Vagina (tissue), 2 donors: ENCODE measurements around the gene COL6A5. TPM values are rescaled to one million over a fixed set of nuclear protein-coding genes. Genes with fewer than 3 reads are reported as not detected.

Source experiments
- DNase-seq, 2 donors: peaks; one replicate each; pipeline ENCODE4 v3.0.0-alpha.2; 2017; ENCODE audit errors: extremely low spot score in 2 of 2
- H3K27ac ChIP-seq: fragments of 200-600 bp; sonication (generic); one replicate; pipeline ENCODE4 v1.5.1; 2019
- H3K27me3 ChIP-seq: fragments of 200-600 bp; sonication (generic); one replicate; pipeline ENCODE4 v1.5.1; 2019
- H3K36me3 ChIP-seq, 2 donors: fragments of 200-600 bp; sonication (generic); one replicate each; pipeline ENCODE4 v1.5.1; 2017 to 2019
- H3K4me1 ChIP-seq: fragments of 200-600 bp; sonication (generic); one replicate; pipeline ENCODE4 v1.5.1; 2019
- H3K4me3 ChIP-seq, 2 donors: fragments of 200-600 bp; sonication (generic); 1 replicate in 1 of 2; 2 replicates in 1 of 2; pipeline ENCODE4 v1.5.1; 2016 to 2019
- H3K9me3 ChIP-seq: fragments of 200-600 bp; sonication (generic); one replicate; pipeline ENCODE4 v1.5.1; 2019
- CTCF ChIP-seq, 3 experiments: fragments of 450-650 bp in 2 of 3; fragments of 200-600 bp in 1 of 3; sonication (generic) in 1 of 3; IDR thresholded peaks; one replicate each; pipeline ENCODE4 v1.5.1; 2017 to 2019; ENCODE audit warnings: antibody characterized with exemption in 3 of 3, mild to moderate bottlenecking in 2 of 3, moderate library complexity in 2 of 3
- POLR2A ChIP-seq, 2 donors: fragments of 450-650 bp; IDR thresholded peaks; one replicate each; pipeline ENCODE4 v1.6.1; 2017; ENCODE audit warnings: antibody characterized with exemption in 2 of 2, mild to moderate bottlenecking in 2 of 2, moderate library complexity in 2 of 2
- POLR2AphosphoS5 ChIP-seq, 2 donors: sonication (generic); formaldehyde crosslinking; IDR thresholded peaks; one replicate each; pipeline ENCODE4 v1.9.0; 2017; ENCODE audit warnings: antibody characterized with exemption in 2 of 2, mild to moderate bottlenecking in 2 of 2, low read depth in 1 of 2; ENCODE audit not compliant: insufficient read depth in 1 of 2
- intact Hi-C: fragments of 100-400 bp; cut with DNase I; formaldehyde crosslinking; loops from one replicate; pipeline ENCODE4 v1.15.1; 2023
- total RNA-seq: library from RNA; depleted of rRNA; stranded (reverse); fragments of >200 nt; gene quantifications from one replicate; pipeline ENCODE4 v1.2.3, GENCODE V29; 2016

COL6A5 gene
- total RNA-seq, 1 donor from 2014 or later = not detected

- TF ChIP-seq POLR2AphosphoS5 (IDR thresholded peaks at IDR 0.05; ENCODE audit: insufficient read depth in 1 of 2, low read depth in 1 of 2) = no peak
- no peak for TF ChIP-seq CTCF (IDR thresholded peaks at IDR 0.05)
- TF ChIP-seq POLR2A (IDR thresholded peaks at IDR 0.05) = no peak
- Histone ChIP-seq H3K27me3 (no peaks in the 10 kb centered on the region), H3K4me3 (no peak overlapping the region)
Observed at GRCh38 chr3:130517602-130518001, 172.1 kb downstream of the COL6A5 start.

GRCh38 chr3:130519754-130520153 lies 174.3 kb downstream of the COL6A5 start:
- Histone ChIP-seq H3K27me3 (no peaks in the 10 kb centered on the region), H3K4me3 (no peak overlapping the region), H3K9me3 (no peaks in the 10 kb centered on the region), H3K36me3 (no peaks in the 10 kb centered on the region), H3K27ac (no peak overlapping the region), H3K4me1 (peaks cover 8% of the 10 kb centered on the region)
- intact Hi-C loops = no loop called here
- TF ChIP-seq POLR2A (IDR thresholded peaks at IDR 0.05) = no peak
- TF ChIP-seq POLR2AphosphoS5 (IDR thresholded peaks at IDR 0.05; ENCODE audit: insufficient read depth in 1 of 2, low read depth in 1 of 2) = no peak
- TF ChIP-seq CTCF (IDR thresholded peaks at IDR 0.05) = no peak
- no peak for DNase-seq

More at GRCh38 chr3:130517602-130518001, 172.1 kb downstream of the COL6A5 start:
- H3K4me1 ChIP-seq = peaks cover 8% of the 10 kb centered on the region
- H3K27ac ChIP-seq = no peak overlapping the region
- H3K36me3 ChIP-seq = no peaks in the 10 kb centered on the region
- intact Hi-C loops = no loop called here
- no peak for DNase-seq
- H3K9me3 ChIP-seq = no peaks in the 10 kb centered on the region

- DNase-seq = no peak
- no peak overlapping the region for H3K4me3 ChIP-seq
- no peaks in the 10 kb centered on the region for H3K36me3 ChIP-seq
- no peaks in the 10 kb centered on the region for H3K27me3 ChIP-seq
- no peak overlapping the region for H3K27ac ChIP-seq
- peaks cover 3% of the 10 kb centered on the region for H3K4me1 ChIP-seq
- intact Hi-C loops = no loop called here
- H3K9me3 ChIP-seq = no peaks in the 10 kb centered on the region
- no peak for TF ChIP-seq CTCF (IDR thresholded peaks at IDR 0.05)
- no peak for TF ChIP-seq POLR2A (IDR thresholded peaks at IDR 0.05)
- TF ChIP-seq POLR2AphosphoS5 (IDR thresholded peaks at IDR 0.05; ENCODE audit: insufficient read depth in 1 of 2, low read depth in 1 of 2) = no peak
Observed at GRCh38 chr3:130522399-130522798, 176.9 kb downstream of the COL6A5 start.

- intact Hi-C loops = no loop called here
- Histone ChIP-seq H3K4me3 (no peak overlapping the region), H3K9me3 (no peaks in the 10 kb centered on the region), H3K4me1 (no peaks in the 10 kb centered on the region), H3K36me3 (no peaks in the 10 kb centered on the region), H3K27ac (no peak overlapping the region), H3K27me3 (no peaks in the 10 kb centered on the region)
- no peak for TF ChIP-seq POLR2AphosphoS5 (IDR thresholded peaks at IDR 0.05; ENCODE audit: insufficient read depth in 1 of 2, low read depth in 1 of 2)
- TF ChIP-seq POLR2A (IDR thresholded peaks at IDR 0.05) = no peak
- TF ChIP-seq CTCF (IDR thresholded peaks at IDR 0.05) = no peak
- no peak for DNase-seq
Observed at GRCh38 chr3:130527426-130527825, 182.0 kb downstream of the COL6A5 start.

- no peak for TF ChIP-seq POLR2A (IDR thresholded peaks at IDR 0.05)
- TF ChIP-seq POLR2AphosphoS5 (IDR thresholded peaks at IDR 0.05; ENCODE audit: insufficient read depth in 1 of 2, low read depth in 1 of 2) = no peak
- TF ChIP-seq CTCF (IDR thresholded peaks at IDR 0.05) = no peak
- Histone ChIP-seq H3K4me1 (no peaks in the 10 kb centered on the region), H3K4me3 (no peak overlapping the region), H3K27me3 (no peaks in the 10 kb centered on the region), H3K27ac (no peak overlapping the region), H3K9me3 (no peaks in the 10 kb centered on the region), H3K36me3 (no peaks in the 10 kb centered on the region)
- intact Hi-C loops = no loop called here
- no peak for DNase-seq
Observed at GRCh38 chr3:130528120-130528519, 182.6 kb downstream of the COL6A5 start.
